Mesodermal cell (in vitro differentiated cells): ENCODE results near the gene HMGXB3.
"Not testable (repeated sequence)": the region's sequence is repeated elsewhere in the genome, so short reads cannot be mapped to it uniquely, and the experiment has no call there.

Experiments
- H3K27ac ChIP-seq: 2 replicates; pipeline ENCODE4 v1.7.0; 2013; ENCODE audit warnings: mild to moderate bottlenecking, low read depth, low read length, moderate library complexity; ENCODE audit not compliant: severe bottlenecking
- H3K36me3 ChIP-seq: 2 replicates; pipeline ENCODE4 v1.7.1; 2013; ENCODE audit warnings: mild to moderate bottlenecking, low read length, moderate library complexity; ENCODE audit not compliant: control insufficient read depth, insufficient read depth
- H3K4me1 ChIP-seq: one replicate; pipeline ENCODE4 v1.7.1; 2013; ENCODE audit warnings: mild to moderate bottlenecking, low read length; ENCODE audit not compliant: insufficient read depth, control insufficient read depth, poor library complexity, severe bottlenecking
- H3K4me3 ChIP-seq: 2 replicates; pipeline ENCODE4 v1.7.0; 2013; ENCODE audit warnings: low read length, control low read depth, mild to moderate bottlenecking; ENCODE audit not compliant: insufficient read depth, poor library complexity, severe bottlenecking; ENCODE audit errors: extremely low read depth
- H3K9me3 ChIP-seq: 2 replicates; pipeline ENCODE4 v1.7.1; 2013; ENCODE audit warnings: mild to moderate bottlenecking, low read length, moderate library complexity; ENCODE audit not compliant: control insufficient read depth
- WGBS, 2 experiments: methylation state at CpG; one replicate each; pipeline ENCODE4 v1.1.5; 2013; ENCODE audit warnings: missing lambda C conversion rate in 2 of 2; ENCODE audit not compliant: insufficient coverage in 2 of 2; 5-methylcytosine and 5-hydroxymethylcytosine counted together

HMGXB3 gene

DNA sequence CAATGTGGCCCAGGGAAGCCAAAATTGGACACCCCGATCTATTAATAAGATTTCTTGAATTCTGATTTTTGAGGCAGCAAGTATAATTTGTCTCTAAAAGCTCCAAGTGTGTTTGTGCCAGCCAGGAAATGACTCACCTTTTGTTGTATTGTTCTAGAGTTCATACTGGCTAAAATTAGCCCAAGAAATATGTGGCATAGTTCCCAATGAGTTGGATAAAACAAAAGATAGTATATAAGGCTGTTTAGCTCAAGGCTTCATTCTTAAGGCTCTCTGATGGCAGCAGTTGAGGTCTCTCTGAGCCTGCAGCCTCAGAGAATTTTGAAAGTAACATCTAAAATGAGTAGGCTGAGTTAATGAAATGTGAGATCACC lies 21.6 kb downstream of the HMGXB3 start:
- peak overlapping the region; percentile 85 for H3K27ac ChIP-seq
- H3K4me3 ChIP-seq, result no peak overlapping the region
- H3K4me1 ChIP-seq, result peaks cover 17% of the 10 kb centered on the region
- peaks cover 93% of the 10 kb centered on the region for H3K36me3 ChIP-seq
- 88 to 91% methylated on average over 1 of the region's 1 CpG for WGBS, 2 experiments
- no peaks in the 10 kb centered on the region for H3K9me3 ChIP-seq

GRCh38 chr5:150022681-150023080 lies 22.1 kb downstream of the HMGXB3 start:
- H3K27ac ChIP-seq, result peak overlapping the region; percentile 85

GRCh38 chr5:150023136-150023535 lies 22.6 kb downstream of the HMGXB3 start:
- Histone ChIP-seq H3K27ac (no peak overlapping the region), H3K9me3 (no peaks in the 10 kb centered on the region), H3K36me3 (peaks cover 94% of the 10 kb centered on the region), H3K4me3 (no peak overlapping the region), H3K4me1 (peaks cover 17% of the 10 kb centered on the region)
- 80% methylated on average over 1 of the region's 1 CpG; no CpG with 5 or more reads in 1 of the 2 experiments for WGBS, 2 experiments

More at GRCh38 chr5:150022681-150023080, 22.1 kb downstream of the HMGXB3 start:
- H3K9me3 ChIP-seq, result no peaks in the 10 kb centered on the region
- H3K4me1 ChIP-seq, result peaks cover 17% of the 10 kb centered on the region
- peaks cover 93% of the 10 kb centered on the region for H3K36me3 ChIP-seq
- no peak overlapping the region for H3K4me3 ChIP-seq
- WGBS, 2 experiments, result 75 to 83% methylated on average over 1 to 2 of the region's 2 CpGs

DNA sequence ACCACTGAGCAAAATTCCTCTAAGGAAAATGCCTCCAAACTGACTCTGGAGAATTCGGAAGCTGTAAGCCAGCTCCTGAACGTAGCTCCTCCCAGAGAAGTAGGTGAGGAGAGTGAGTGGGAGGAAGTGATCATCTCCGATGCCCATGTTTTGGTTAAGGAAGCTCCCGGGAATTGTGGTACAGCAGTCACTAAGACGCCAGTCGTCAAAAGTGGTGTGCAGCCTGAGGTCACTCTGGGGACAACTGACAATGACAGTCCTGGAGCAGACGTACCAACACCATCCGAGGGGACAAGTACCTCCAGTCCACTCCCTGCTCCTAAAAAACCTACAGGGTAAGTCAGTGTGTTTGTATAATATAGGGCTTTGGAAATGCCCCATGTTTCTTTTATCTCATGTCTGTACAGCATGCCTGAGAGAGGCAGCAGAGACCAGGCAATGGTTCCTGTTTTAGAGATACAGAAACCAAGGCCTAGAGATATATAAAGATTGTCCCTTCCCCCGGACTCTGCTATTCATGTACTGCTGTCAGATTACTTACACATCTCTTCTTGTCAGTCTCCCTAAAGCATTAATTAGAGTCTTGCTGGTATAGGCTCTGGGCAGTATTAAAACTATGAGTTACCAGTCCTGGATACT lies 23.9 kb downstream of the HMGXB3 start:
- no peak overlapping the region for H3K4me3 ChIP-seq
- WGBS, 2 experiments, result 96 to 98% methylated on average over 5 to 6 of the region's 9 CpGs
- H3K36me3 ChIP-seq, result peaks cover 91% of the 10 kb centered on the region
- H3K4me1 ChIP-seq, result peaks cover 17% of the 10 kb centered on the region
- no peak overlapping the region for H3K27ac ChIP-seq
- no peaks in the 10 kb centered on the region for H3K9me3 ChIP-seq

DNA sequence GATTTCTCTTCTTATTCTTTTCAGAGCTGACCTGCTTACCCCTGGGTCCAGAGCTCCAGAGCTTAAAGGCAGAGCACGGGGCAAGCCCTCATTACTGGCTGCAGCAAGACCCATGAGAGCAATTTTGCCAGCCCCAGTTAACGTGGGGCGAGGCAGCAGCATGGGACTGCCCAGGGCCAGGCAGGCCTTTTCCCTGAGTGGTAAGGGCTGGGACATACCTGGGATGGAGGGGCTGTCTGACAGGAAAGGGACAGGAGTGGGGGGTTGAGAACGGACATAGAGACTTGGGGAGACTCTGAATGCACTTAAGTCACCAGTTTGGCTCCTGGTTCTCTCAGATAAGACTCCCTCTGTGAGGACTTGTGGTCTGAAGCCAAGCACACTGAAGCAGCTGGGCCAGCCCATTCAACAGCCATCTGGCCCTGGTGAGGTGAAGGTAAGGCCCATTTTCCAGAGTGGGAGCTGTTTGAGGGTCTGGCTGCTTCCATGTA lies 26.2 kb downstream of the HMGXB3 start:
- peaks cover 91% of the 10 kb centered on the region for H3K36me3 ChIP-seq
- no peak overlapping the region for H3K4me3 ChIP-seq
- H3K4me1 ChIP-seq, result peaks cover 7% of the 10 kb centered on the region
- WGBS, 2 experiments, result 100% methylated on average over 1 to 3 of the region's 4 CpGs
- H3K27ac ChIP-seq, result no peak overlapping the region
- no peaks in the 10 kb centered on the region for H3K9me3 ChIP-seq

- not testable (repeated sequence) for H3K4me1 ChIP-seq, H3K9me3 ChIP-seq, H3K27ac ChIP-seq, H3K4me3 ChIP-seq
- peaks cover 95% of the 10 kb centered on the region for H3K36me3 ChIP-seq
- no CpG with 5 or more reads among the region's 1 CpG for WGBS, 2 experiments
Observed at GRCh38 chr5:150028047-150028446, 27.5 kb downstream of the HMGXB3 start.

- H3K36me3 ChIP-seq, result peaks cover 96% of the 10 kb centered on the region
- H3K4me1 ChIP-seq, result peaks cover 5% of the 10 kb centered on the region
- H3K9me3 ChIP-seq, result no peaks in the 10 kb centered on the region
- WGBS, 2 experiments, result 92 to 93% methylated on average over 3 to 4 of the region's 4 CpGs
- H3K4me3 ChIP-seq, result no peak overlapping the region
- H3K27ac ChIP-seq, result no peak overlapping the region
Observed at GRCh38 chr5:150033334-150033733, 32.8 kb downstream of the HMGXB3 start.

DNA sequence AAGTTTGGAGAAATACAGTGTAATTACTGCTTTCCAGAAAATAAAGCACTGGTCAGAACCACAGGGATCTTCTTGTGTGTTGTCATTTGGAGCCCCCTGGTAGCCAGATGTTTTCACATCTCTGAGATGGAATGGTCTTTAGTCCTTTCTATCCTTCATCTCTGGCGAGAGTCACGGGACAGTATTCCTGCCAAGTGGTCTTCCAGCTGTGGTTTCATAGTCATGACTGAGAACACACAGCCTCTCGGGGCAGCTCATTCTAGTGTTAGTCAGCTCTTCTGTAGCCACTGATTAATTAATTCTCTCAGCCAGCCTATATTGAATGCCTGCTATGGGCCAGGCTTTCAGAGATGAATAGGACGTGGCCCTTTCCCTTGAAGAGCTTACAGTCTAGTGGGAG lies 34.1 kb downstream of the HMGXB3 start:
- Histone ChIP-seq H3K4me1 (peaks cover 5% of the 10 kb centered on the region), H3K9me3 (no peaks in the 10 kb centered on the region), H3K27ac (no peak overlapping the region), H3K36me3 (peaks cover 93% of the 10 kb centered on the region), H3K4me3 (no peak overlapping the region)
- WGBS, 2 experiments, result 90 to 100% methylated on average over 2 to 3 of the region's 4 CpGs

GRCh38 chr5:150035139-150035895 lies 34.8 kb downstream of the HMGXB3 start:
- 91 to 92% methylated on average over 2 to 4 of the region's 7 CpGs for WGBS, 2 experiments
- H3K9me3 ChIP-seq, result no peaks in the 10 kb centered on the region
- peaks cover 5% of the 10 kb centered on the region for H3K4me1 ChIP-seq
- no peak overlapping the region for H3K27ac ChIP-seq
- peaks cover 89% of the 10 kb centered on the region for H3K36me3 ChIP-seq
- no peak overlapping the region for H3K4me3 ChIP-seq

GRCh38 chr5:150036513-150036912 lies 36.0 kb downstream of the HMGXB3 start:
- peaks cover 5% of the 10 kb centered on the region for H3K4me1 ChIP-seq
- H3K4me3 ChIP-seq, result no peak overlapping the region
- H3K36me3 ChIP-seq, result peaks cover 89% of the 10 kb centered on the region
- WGBS, 2 experiments, result 92 to 96% methylated on average over 7 to 9 of the region's 9 CpGs
- H3K9me3 ChIP-seq, result no peaks in the 10 kb centered on the region
- peak overlapping the region; percentile 41 for H3K27ac ChIP-seq

- H3K4me3 ChIP-seq, result no peak overlapping the region
- H3K36me3 ChIP-seq, result peaks cover 87% of the 10 kb centered on the region
- 88 to 90% methylated on average over 1 to 2 of the region's 2 CpGs for WGBS, 2 experiments
Observed at GRCh38 chr5:150038547-150038946, 38.0 kb downstream of the HMGXB3 start.

More at GRCh38 chr5:150038547-150038946, 38.0 kb downstream of the HMGXB3 start:
- Histone ChIP-seq H3K27ac (no peak overlapping the region), H3K4me1 (peaks cover 6% of the 10 kb centered on the region), H3K9me3 (no peaks in the 10 kb centered on the region)
